NCI-H2171 (cell line): ENCODE results near the gene ALPG.

ENCODE experiments used
- DNase-seq: peaks from one replicate; lab custom pipeline; 2025; lab: John Stamatoyannopoulos, UW

ALPG gene

GRCh38 chr2:232458051-232458660 lies 51.5 kb downstream of the ALPG start:
- DNase-seq, result no peak

GRCh38 chr2:232458661-232459418 lies 52.2 kb downstream of the ALPG start:
- DNase-seq, result no peak

GRCh38 chr2:232459419-232460035 lies 52.9 kb downstream of the ALPG start:
- DNase-seq, result no peak

- no peak for DNase-seq
These were observed 53.5 kb downstream of the ALPG start for GRCh38 chr2:232460171-232460570.
